ENCODE measurements around the gene C5. TPM values are rescaled to one million over a fixed set of nuclear protein-coding genes. Genes with fewer than 3 reads are reported as not detected.

The C5 gene
- total RNA-seq, 1 experiment from 2014 or later, result 0.74 TPM

DNA sequence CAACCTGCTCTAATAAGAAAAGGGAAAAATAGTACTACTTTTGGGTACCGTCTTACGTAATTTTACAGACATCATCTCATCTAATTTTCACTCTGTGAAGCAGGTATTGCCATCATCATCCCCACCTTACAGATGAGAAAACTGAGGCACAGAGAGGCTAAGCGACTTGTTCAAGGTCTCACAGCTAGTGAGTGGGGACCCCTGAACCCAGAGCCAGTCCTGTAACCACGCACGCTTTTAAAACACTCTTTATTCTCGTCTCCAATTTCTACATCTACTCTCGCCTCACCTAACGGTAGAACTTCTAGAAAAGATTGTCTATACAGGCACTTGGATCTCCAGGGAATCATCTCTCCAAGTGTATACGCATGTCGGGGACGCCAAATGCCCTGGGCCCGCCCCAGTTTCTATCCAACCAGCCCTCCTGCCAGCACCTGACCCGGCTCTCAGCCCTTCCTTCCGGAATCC, 122.0 kb downstream of the C5 start:
- no peak overlapping the region for H4K8ac ChIP-seq (replicated peaks; ENCODE audit: insufficient read length, low read depth, low read length)
- Mint-ChIP-seq H3K4me3 (peak overlapping the region; percentile 65 to 77), H3K27me3 (ENCODE audit: low read depth) (peaks cover 12% of the 10 kb centered on the region), H3K27ac (no peak overlapping the region), H3K9me3 (no peaks in the 10 kb centered on the region), H3K4me1 (peaks cover 30 to 38% of the 10 kb centered on the region in 2 experiments), H3K36me3 (ENCODE audit: insufficient read depth in 1 of 3, low read depth in 3 of 3) (no peaks in the 10 kb centered on the region)
- H3K27me3 ChIP-seq (ENCODE audit: insufficient read depth, low read length), result no peaks in the 10 kb centered on the region
- H2AK5ac ChIP-seq (ENCODE audit: insufficient read length, low read length), result no peak overlapping the region
- WGBS (ENCODE audit: extremely low coverage, insufficient read length, low lambda C conversion rate), result 100% methylated on average over 5 of the region's 14 CpGs
- H3K56ac ChIP-seq (ENCODE audit: insufficient read length, low read depth, low read length), result no peak overlapping the region
- H3K9ac ChIP-seq (ENCODE audit: extremely low read depth, insufficient read length, low read length), result no peak overlapping the region
- no peaks in the 10 kb centered on the region for H4K20me1 ChIP-seq (ENCODE audit: control insufficient read depth, insufficient read depth, insufficient read length)
- H4K91ac ChIP-seq (ENCODE audit: insufficient read length, low read depth, low read length), result no peak overlapping the region
- no peak overlapping the region for H2BK5ac ChIP-seq (ENCODE audit: insufficient read length, low read length)
- H2BK20ac ChIP-seq (ENCODE audit: low read depth, low read length, poor library complexity, severe bottlenecking), result no peak overlapping the region
- no peak overlapping the region for H3K4ac ChIP-seq (ENCODE audit: low read depth, low read length)
- H4K5ac ChIP-seq (ENCODE audit: insufficient read length, low read depth, low read length), result no peak overlapping the region
- no peak overlapping the region for H2BK15ac ChIP-seq (ENCODE audit: low read depth, low read length)
- no peak overlapping the region for H2BK12ac ChIP-seq (ENCODE audit: insufficient read length, low read depth, low read length)
- peak; percentile 49 for DNase-seq
- no peaks in the 10 kb centered on the region for H3K79me2 ChIP-seq (ENCODE audit: insufficient read depth, low read length)
- no peak overlapping the region for H3K27ac ChIP-seq (ENCODE audit: insufficient read length, low read depth, low read length)
- H3K23ac ChIP-seq (ENCODE audit: insufficient read length, low read depth, low read length), result no peak overlapping the region
- H2AFZ ChIP-seq (ENCODE audit: low read length), result no peak overlapping the region
- H3K79me1 ChIP-seq (ENCODE audit: insufficient read depth, low read depth, low read length, poor library complexity, severe bottlenecking), result no peaks in the 10 kb centered on the region
- H3K18ac ChIP-seq (ENCODE audit: insufficient read length, low read depth, low read length), result no peak overlapping the region
- H2BK120ac ChIP-seq (ENCODE audit: low read depth, low read length, poor library complexity, severe bottlenecking), result no peak overlapping the region
- peaks cover 4% of the 10 kb centered on the region; the same call in 1 of the 2 replicates for H3K4me1 ChIP-seq (ENCODE audit: insufficient read depth, low read length)
- H3K4me2 ChIP-seq (ENCODE audit: insufficient read depth, insufficient read length, low read length), result peak overlapping the region; percentile 51
- no peaks in the 10 kb centered on the region for H3K9me3 ChIP-seq (ENCODE audit: control insufficient read depth, low read depth, low read length)
- peaks cover 10% of the 10 kb centered on the region for H3K23me2 ChIP-seq (ENCODE audit: insufficient read length, low read depth, low read length, poor library complexity, severe bottlenecking)
- H3K14ac ChIP-seq (ENCODE audit: insufficient read depth, low read length), result no peak overlapping the region
- TF ChIP-seq, protein P1, sequence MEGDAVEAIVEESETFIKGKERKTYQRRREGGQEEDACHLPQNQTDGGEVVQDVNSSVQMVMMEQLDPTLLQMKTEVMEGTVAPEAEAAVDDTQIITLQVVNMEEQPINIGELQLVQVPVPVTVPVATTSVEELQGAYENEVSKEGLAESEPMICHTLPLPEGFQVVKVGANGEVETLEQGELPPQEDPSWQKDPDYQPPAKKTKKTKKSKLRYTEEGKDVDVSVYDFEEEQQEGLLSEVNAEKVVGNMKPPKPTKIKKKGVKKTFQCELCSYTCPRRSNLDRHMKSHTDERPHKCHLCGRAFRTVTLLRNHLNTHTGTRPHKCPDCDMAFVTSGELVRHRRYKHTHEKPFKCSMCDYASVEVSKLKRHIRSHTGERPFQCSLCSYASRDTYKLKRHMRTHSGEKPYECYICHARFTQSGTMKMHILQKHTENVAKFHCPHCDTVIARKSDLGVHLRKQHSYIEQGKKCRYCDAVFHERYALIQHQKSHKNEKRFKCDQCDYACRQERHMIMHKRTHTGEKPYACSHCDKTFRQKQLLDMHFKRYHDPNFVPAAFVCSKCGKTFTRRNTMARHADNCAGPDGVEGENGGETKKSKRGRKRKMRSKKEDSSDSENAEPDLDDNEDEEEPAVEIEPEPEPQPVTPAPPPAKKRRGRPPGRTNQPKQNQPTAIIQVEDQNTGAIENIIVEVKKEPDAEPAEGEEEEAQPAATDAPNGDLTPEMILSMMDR (conservative IDR thresholded peaks at IDR 0.05), result no peak
- H3T11ph ChIP-seq (ENCODE audit: low read length), result no peak overlapping the region

Data from H9 (cell line).